HEK293T (cell line): ENCODE results near the gene BUB1B.

Source experiments
- CTCF ChIA-PET: fragments of 350-600 bp; formaldehyde crosslinking; extraction: SDS; loops from one replicate; lab custom pipeline; 2021; ENCODE audit warnings: antibody characterized with exemption, inconsistent platforms; lab: Yijun Ruan, JAX
- POLR2A ChIA-PET: fragments of 350-600 bp; formaldehyde crosslinking; extraction: SDS; loops from one replicate; lab custom pipeline; 2020; ENCODE audit warnings: antibody characterized with exemption, inconsistent platforms; lab: Yijun Ruan, JAX
- DNase-seq: peaks from one replicate; pipeline ENCODE4 v3.0.0; 2012; ENCODE audit warnings: mixed read lengths; ENCODE audit errors: extremely low spot score
- ARNT ChIP-seq: fragments of 450-650 bp; IDR thresholded peaks from 2 replicates; pipeline ENCODE4 v1.6.1; 2017; ENCODE audit warnings: mild to moderate bottlenecking
- BHLHE40 ChIP-seq: fragments of 450-650 bp; IDR thresholded peaks from 2 replicates; pipeline ENCODE4 v1.6.1; 2016; ENCODE audit warnings: mild to moderate bottlenecking, moderate library complexity, borderline replicate concordance
- CTBP1 ChIP-seq: fragments of 450-650 bp; IDR thresholded peaks from 2 replicates; pipeline ENCODE4 v1.6.1; 2016; ENCODE audit warnings: borderline replicate concordance
- ELF4 ChIP-seq: fragments of 450-650 bp; IDR thresholded peaks from 2 replicates; pipeline ENCODE4 v1.6.1; 2017; ENCODE audit warnings: antibody characterized with exemption
- FOXA1 ChIP-seq: fragments of 450-650 bp; IDR thresholded peaks from 2 replicates; pipeline ENCODE4 v1.6.1; 2016; ENCODE audit warnings: mild to moderate bottlenecking
- FOXK2 ChIP-seq: fragments of 450-650 bp; IDR thresholded peaks from 2 replicates; pipeline ENCODE4 v1.6.1; 2016; ENCODE audit warnings: mild to moderate bottlenecking
- FOXM1 ChIP-seq: fragments of 450-650 bp; IDR thresholded peaks from 2 replicates; pipeline ENCODE4 v1.6.1; 2017; ENCODE audit warnings: mild to moderate bottlenecking, borderline replicate concordance
- HDGF ChIP-seq: fragments of 450-650 bp; IDR thresholded peaks from 2 replicates; pipeline ENCODE4 v1.6.1; 2017; ENCODE audit warnings: antibody characterized with exemption, borderline replicate concordance
- L3MBTL2 ChIP-seq: fragments of 450-650 bp; conservative IDR thresholded peaks from 2 replicates; pipeline ENCODE4 v1.6.1; 2016; ENCODE audit warnings: mild to moderate bottlenecking
- LEF1 ChIP-seq: fragments of 450-650 bp; IDR thresholded peaks from 2 replicates; pipeline ENCODE4 v1.6.1; 2017; ENCODE audit warnings: mild to moderate bottlenecking, borderline replicate concordance
- NFRKB ChIP-seq: fragments of 450-650 bp; IDR thresholded peaks from 2 replicates; pipeline ENCODE4 v1.6.1; 2016; ENCODE audit warnings: mild to moderate bottlenecking, moderate library complexity
- SP1 ChIP-seq: fragments of 450-650 bp; IDR thresholded peaks from 2 replicates; pipeline ENCODE4 v1.6.1; 2017
- SUZ12 ChIP-seq: fragments of 450-650 bp; IDR thresholded peaks from 2 replicates; pipeline ENCODE4 v1.6.1; 2016; ENCODE audit warnings: mild to moderate bottlenecking
- TARDBP ChIP-seq: fragments of 450-650 bp; IDR thresholded peaks from 2 replicates; pipeline ENCODE4 v1.6.1; 2016
- ZNF384 ChIP-seq: fragments of 450-650 bp; IDR thresholded peaks from 2 replicates; pipeline ENCODE4 v1.6.1; 2016
- TF ChIP-seq, protein P1 (sequence below): fragments of 450-650 bp; IDR thresholded peaks from 2 replicates; pipeline ENCODE4 v1.6.1; 2016

The BUB1B gene

DNA sequence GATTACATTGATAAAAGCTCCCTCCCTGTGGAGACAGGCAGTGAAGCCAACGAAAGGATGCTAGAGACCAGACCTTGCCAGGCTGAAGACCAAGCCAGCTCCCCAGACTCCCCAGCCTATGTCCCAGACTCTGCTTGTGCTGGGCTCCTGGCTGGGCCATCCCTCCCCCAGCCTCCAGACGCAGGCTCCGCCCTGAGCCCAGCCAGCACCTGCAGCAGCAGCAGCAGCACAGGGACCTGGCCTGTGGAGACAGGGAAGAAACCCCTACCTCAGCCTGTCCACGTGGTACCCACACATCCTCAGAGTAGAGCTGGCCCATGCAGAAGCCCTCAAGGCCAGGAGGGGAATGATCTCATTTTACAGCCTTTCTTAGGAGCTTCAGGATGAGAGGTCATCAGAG, 108.7 kb downstream of the BUB1B start:
- CTCF ChIA-PET, result interaction anchor here (1.0 to 1.3 kb wide), 3 partner anchors 10 to 224 kb away, joined by 3 to 6 read pairs (median 6); no protein-coding TSS in a partner anchor

DNA sequence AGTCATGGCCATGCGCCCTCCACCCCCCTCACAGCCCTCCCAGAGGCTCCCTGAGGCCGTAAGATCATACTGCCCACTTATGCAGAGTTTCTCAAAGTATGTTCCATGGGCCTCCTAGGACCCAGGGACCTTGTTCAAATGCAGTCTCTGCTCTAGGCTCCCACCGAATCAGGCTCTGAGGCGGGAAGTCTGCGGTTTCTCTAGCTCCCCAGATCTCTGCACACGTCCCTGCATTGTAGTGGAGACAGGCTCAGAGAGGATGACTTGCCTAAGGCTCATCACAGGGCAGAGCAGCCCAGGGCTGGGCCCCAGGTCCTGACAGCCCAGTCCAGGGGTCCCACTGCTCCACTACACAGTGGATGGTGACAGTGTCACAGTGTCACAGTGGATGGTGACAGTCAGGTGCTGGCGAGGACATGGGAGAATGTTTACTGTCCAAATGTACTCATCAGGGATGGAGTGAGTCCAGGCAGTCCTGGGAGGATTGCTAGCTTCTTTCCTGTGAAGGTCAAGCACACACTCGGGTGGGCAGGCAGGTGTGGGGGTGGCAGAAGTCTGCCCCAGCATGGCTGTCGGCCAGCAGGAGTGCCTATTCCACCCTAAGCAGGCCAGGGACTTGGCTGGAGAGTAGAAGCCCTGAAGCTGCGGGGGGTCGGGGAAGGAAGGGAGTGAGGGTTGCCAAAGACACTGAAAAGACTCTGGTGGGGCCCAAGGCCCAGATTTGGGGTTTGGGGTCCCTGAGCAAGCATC, 109.6 kb downstream of the BUB1B start:
- ChIA-PET POLR2A (no interaction called here), CTCF (interaction anchor here (1.0 to 1.3 kb wide), 3 partner anchors 9 to 225 kb away, joined by 3 to 6 read pairs (median 6); no protein-coding TSS in a partner anchor)
- no peak for DNase-seq
- TF ChIP-seq SUZ12 (no peak), HDGF (no peak), ZNF384 (no peak), ARNT (no peak), FOXA1 (no peak), NFRKB (no peak), L3MBTL2 (no peak), LEF1 (no peak), SP1 (no peak), BHLHE40 (no peak), CTBP1 (no peak), FOXK2 (no peak)
- TF ChIP-seq, protein P1, sequence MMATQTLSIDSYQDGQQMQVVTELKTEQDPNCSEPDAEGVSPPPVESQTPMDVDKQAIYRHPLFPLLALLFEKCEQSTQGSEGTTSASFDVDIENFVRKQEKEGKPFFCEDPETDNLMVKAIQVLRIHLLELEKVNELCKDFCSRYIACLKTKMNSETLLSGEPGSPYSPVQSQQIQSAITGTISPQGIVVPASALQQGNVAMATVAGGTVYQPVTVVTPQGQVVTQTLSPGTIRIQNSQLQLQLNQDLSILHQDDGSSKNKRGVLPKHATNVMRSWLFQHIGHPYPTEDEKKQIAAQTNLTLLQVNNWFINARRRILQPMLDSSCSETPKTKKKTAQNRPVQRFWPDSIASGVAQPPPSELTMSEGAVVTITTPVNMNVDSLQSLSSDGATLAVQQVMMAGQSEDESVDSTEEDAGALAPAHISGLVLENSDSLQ, result no peak

More for the DNA sequence above, 108.7 kb downstream of the BUB1B start:
- POLR2A ChIA-PET, result no interaction called here
- DNase-seq, result no peak
- TF ChIP-seq FOXA1, result no peak
- no peak for TF ChIP-seq FOXM1
- TF ChIP-seq SP1, result no peak
- no peak for TF ChIP-seq TARDBP
- no peak for TF ChIP-seq FOXK2
- no peak for TF ChIP-seq BHLHE40
- TF ChIP-seq ELF4, result no peak
- TF ChIP-seq CTBP1, result no peak
- TF ChIP-seq, protein P1, result no peak
- TF ChIP-seq ARNT, result no peak
- TF ChIP-seq HDGF, result no peak
- no peak for TF ChIP-seq L3MBTL2
- no peak for TF ChIP-seq SUZ12
- no peak for TF ChIP-seq NFRKB
- no peak for TF ChIP-seq LEF1
- TF ChIP-seq ZNF384, result no peak
